Subcutaneous abdominal adipose tissue (tissue), 5 donors: ENCODE data around the gene SUCLG2.
"Not testable (repeated sequence)": the region's sequence is repeated elsewhere in the genome, so short reads cannot be mapped to it uniquely, and the experiment has no call there.

Source experiments
- H3K27ac ChIP-seq: one replicate; pipeline ENCODE4 v1.7.0; 2013; ENCODE audit warnings: low read depth, mild to moderate bottlenecking, inconsistent platforms, low read length, moderate library complexity
- H3K27me3 ChIP-seq, 5 donors: one replicate each; pipeline ENCODE4 v1.7.0; 2013; ENCODE audit warnings: low read length in 5 of 5, inconsistent platforms in 1 of 5; ENCODE audit not compliant: control insufficient read depth in 5 of 5, insufficient read depth in 4 of 5
- H3K36me3 ChIP-seq, 5 donors: one replicate each; pipeline ENCODE4 v1.7.0; 2013; ENCODE audit warnings: low read length in 5 of 5; ENCODE audit not compliant: control insufficient read depth in 5 of 5, insufficient read depth in 5 of 5
- H3K4me1 ChIP-seq, 5 donors: one replicate each; pipeline ENCODE4 v1.7.0; 2013; ENCODE audit warnings: low read length in 5 of 5, mild to moderate bottlenecking in 3 of 5, moderate library complexity in 1 of 5; ENCODE audit not compliant: control insufficient read depth in 5 of 5, insufficient read depth in 5 of 5
- H3K4me3 ChIP-seq, 5 donors: one replicate each; pipeline ENCODE4 v1.7.0; 2013; ENCODE audit warnings: low read length in 5 of 5, low read depth in 1 of 5
- H3K9ac ChIP-seq, 5 donors: one replicate each; pipeline ENCODE4 v1.7.0; 2013; ENCODE audit warnings: low read length in 5 of 5, mild to moderate bottlenecking in 4 of 5, moderate library complexity in 3 of 5
- H3K9me3 ChIP-seq, 5 donors: one replicate each; pipeline ENCODE4 v1.7.0; 2013; ENCODE audit warnings: low read length in 5 of 5; ENCODE audit not compliant: control insufficient read depth in 5 of 5
- donor health status: healthy.
- donor health status: healthy.
- donor health status: healthy.
- donor health status: healthy.
- donor health status: healthy.

SUCLG2 gene

DNA sequence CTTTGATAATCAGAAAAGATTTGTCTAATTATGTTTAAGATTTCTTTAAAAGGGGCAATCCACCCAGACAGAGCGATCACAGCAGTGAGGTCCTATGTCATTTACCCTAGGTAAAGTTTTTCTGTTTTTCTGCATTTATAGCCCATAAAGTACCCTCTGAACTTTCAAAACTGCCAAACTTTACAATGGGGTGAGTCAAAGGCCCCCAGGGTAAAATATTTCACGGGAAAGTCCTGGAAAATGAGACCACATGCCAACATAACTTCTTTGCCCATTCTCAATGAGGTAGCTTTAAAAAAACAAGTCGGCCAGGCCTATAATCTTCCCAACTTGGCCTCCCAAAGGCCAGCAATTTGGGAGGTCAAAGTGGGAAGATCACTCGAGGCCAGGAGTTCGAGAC lies 53.0 kb downstream of the SUCLG2 start:
- peak overlapping the region in 1 of 5 donors; percentile 24 for H3K9ac ChIP-seq
- H3K4me3 ChIP-seq = no peak overlapping the region
- H3K9me3 ChIP-seq = no peaks in the 10 kb centered on the region
- H3K27ac ChIP-seq = no peak overlapping the region
- H3K36me3 ChIP-seq = peaks cover 6 to 29% (median 17%) of the 10 kb centered on the region in 5 donors
- H3K27me3 ChIP-seq = no peaks in the 10 kb centered on the region
- peaks cover 0 to 12% (median 3%) of the 10 kb centered on the region in 5 donors for H3K4me1 ChIP-seq

- Histone ChIP-seq H3K4me3 (no peak overlapping the region), H3K9me3 (no peaks in the 10 kb centered on the region), H3K4me1 (peaks cover 0 to 12% (median 3%) of the 10 kb centered on the region in 5 donors), H3K36me3 (peaks cover 2 to 26% (median 10%) of the 10 kb centered on the region in 5 donors), H3K27me3 (no peaks in the 10 kb centered on the region), H3K27ac (no peak overlapping the region), H3K9ac (no peak overlapping the region)
Observed at GRCh38 chr3:67599821-67600220, 54.6 kb downstream of the SUCLG2 start.

DNA sequence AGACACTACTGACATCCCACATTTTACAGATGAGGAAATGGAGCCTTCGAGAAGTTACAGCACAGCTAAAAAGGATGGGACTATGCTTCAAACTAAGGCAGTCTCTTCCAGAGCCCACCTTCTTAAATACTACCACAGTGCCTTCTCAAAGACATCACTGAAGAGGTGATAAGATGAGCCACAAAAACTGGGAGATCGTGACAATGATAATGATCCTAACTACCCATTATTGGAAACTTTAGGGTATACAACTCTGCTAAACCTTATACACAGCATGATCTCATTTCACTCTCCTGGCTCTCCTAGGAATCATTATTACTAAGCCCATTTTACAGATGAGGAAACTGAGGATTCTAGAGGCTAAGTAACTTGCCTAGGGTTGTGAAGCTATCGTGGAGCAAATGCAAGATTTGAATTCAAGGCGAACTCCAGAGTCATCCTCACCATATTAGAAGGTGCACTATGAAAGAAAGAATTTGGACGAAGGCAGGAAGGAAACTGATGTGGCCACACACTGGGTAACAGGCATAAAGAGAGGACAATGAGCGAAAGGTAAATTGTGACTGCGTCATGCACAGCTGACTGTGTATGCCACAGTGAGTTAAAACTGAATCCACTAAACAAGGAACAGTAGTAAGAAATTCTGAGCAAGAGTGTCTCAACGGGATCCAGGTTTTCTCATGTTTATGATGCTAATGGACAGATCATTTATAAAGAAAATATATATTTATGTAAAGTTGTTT lies 55.4 kb downstream of the SUCLG2 start:
- H3K27me3 ChIP-seq = no peaks in the 10 kb centered on the region
- H3K4me1 ChIP-seq = peaks cover 0 to 12% (median 3%) of the 10 kb centered on the region in 5 donors
- H3K4me3 ChIP-seq = no peak overlapping the region
- H3K9me3 ChIP-seq = no peaks in the 10 kb centered on the region
- no peak overlapping the region for H3K27ac ChIP-seq
- H3K36me3 ChIP-seq = peaks cover 2 to 20% (median 10%) of the 10 kb centered on the region in 5 donors
- H3K9ac ChIP-seq = no peak overlapping the region

DNA sequence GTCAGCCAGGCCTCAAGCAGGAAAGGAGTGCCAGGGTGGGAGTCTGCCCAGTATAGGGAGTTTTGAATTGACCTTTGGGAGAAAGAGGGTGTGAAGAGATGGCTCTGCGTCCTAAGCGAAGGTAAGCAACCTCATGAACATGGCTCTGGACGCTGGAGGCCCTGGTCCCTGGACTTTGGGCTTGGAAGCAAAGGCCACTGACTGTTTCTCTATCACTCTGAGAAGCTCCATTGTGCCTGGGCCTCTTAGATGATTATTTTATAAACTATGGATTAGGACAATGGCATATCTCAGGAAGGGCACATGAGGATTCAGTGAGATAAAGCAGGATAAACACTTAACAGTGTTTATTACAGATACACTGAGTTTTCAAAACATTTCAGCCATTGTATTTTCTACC lies 59.0 kb downstream of the SUCLG2 start:
- Histone ChIP-seq H3K4me1 (peaks cover 0 to 9% (median 3%) of the 10 kb centered on the region in 5 donors), H3K4me3 (no peak overlapping the region), H3K9ac (no peak overlapping the region), H3K27ac (no peak overlapping the region), H3K27me3 (no peaks in the 10 kb centered on the region), H3K36me3 (peaks cover 2 to 20% (median 10%) of the 10 kb centered on the region in 5 donors), H3K9me3 (no peaks in the 10 kb centered on the region)

DNA sequence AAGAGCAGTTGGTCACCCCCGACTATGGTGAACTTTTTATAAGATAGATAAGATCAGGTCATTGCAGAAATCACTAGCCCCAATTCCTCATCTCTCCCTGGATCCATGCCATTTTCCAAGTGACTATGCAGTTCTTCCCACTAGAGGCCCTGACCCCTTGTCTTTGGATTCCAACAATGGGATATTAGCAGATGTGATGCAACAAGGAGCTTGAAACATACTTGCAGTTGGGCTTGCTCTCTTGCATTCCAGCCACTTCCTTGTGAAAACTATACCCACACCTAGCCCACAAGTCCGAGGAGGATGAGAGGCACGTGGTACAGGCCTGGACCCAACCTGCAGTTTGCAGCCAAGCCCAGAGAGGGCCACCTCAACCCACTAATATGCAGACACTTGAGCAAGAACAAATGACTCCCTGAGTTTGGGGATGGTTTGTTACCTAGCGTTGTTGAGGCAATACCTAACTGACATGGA lies 60.6 kb downstream of the SUCLG2 start:
- Histone ChIP-seq H3K4me3 (no peak overlapping the region), H3K9ac (no peak overlapping the region), H3K27me3 (no peaks in the 10 kb centered on the region), H3K27ac (no peak overlapping the region), H3K4me1 (peaks cover 0 to 9% (median 3%) of the 10 kb centered on the region in 5 donors), H3K36me3 (peaks cover 2 to 14% (median 6%) of the 10 kb centered on the region in 5 donors), H3K9me3 (no peaks in the 10 kb centered on the region)

- H3K9ac ChIP-seq = no peak overlapping the region
- no peak overlapping the region for H3K27ac ChIP-seq
- no peaks in the 10 kb centered on the region for H3K27me3 ChIP-seq
- H3K9me3 ChIP-seq = no peaks in the 10 kb centered on the region
- H3K4me1 ChIP-seq = peaks cover 0 to 9% (median 3%) of the 10 kb centered on the region in 5 donors
- H3K36me3 ChIP-seq = peaks cover 2 to 10% (median 2%) of the 10 kb centered on the region in 5 donors
- no peak overlapping the region for H3K4me3 ChIP-seq
Observed at GRCh38 chr3:67592057-67592456, 62.4 kb downstream of the SUCLG2 start.

- H3K9me3 ChIP-seq = no peaks in the 10 kb centered on the region
- H3K4me1 ChIP-seq = peaks cover 0 to 9% (median 0%) of the 10 kb centered on the region in 5 donors
- no peak overlapping the region for H3K9ac ChIP-seq
- peaks cover 0 to 11% (median 0%) of the 10 kb centered on the region in 5 donors for H3K36me3 ChIP-seq
- H3K4me3 ChIP-seq = no peak overlapping the region
- H3K27ac ChIP-seq = no peak overlapping the region
- H3K27me3 ChIP-seq = no peaks in the 10 kb centered on the region
Observed at GRCh38 chr3:67587811-67588210, 66.6 kb downstream of the SUCLG2 start.

DNA sequence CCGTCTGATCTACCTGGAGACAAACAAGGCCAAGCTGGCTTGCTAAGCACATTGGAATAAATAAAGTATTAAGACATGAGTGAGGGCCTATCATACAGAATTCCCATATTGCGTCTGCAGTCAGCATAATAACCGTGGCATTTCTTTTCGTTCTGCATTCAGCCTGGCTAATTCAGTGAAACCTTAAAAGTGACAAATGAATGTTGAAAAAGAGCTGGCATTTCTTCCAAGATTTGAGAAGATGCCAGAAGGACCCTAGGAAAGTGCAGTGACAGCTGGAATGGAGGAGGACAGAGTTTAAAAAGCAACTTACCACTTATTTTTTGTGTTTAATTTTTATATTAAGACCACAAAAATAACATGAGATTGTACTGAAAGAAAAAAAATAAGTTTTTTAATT lies 67.1 kb downstream of the SUCLG2 start:
- Histone ChIP-seq H3K4me3 (no peak overlapping the region), H3K27ac (no peak overlapping the region), H3K27me3 (no peaks in the 10 kb centered on the region), H3K4me1 (peaks cover 0 to 8% (median 0%) of the 10 kb centered on the region in 5 donors), H3K9ac (no peak overlapping the region), H3K36me3 (peaks cover 0 to 11% (median 0%) of the 10 kb centered on the region in 5 donors), H3K9me3 (no peaks in the 10 kb centered on the region)

GRCh38 chr3:67584608-67585007 lies 69.8 kb downstream of the SUCLG2 start:
- not testable (repeated sequence) for H3K9me3 ChIP-seq, H3K4me3 ChIP-seq, H3K27me3 ChIP-seq, H3K9ac ChIP-seq, H3K27ac ChIP-seq, H3K36me3 ChIP-seq, H3K4me1 ChIP-seq

GRCh38 chr3:67580430-67581000 lies 73.9 kb downstream of the SUCLG2 start:
- Histone ChIP-seq H3K27me3 (no peaks in the 10 kb centered on the region), H3K4me1 (peaks cover 0 to 4% (median 0%) of the 10 kb centered on the region in 5 donors), H3K36me3 (peaks cover 0 to 8% (median 0%) of the 10 kb centered on the region in 5 donors), H3K9me3 (no peaks in the 10 kb centered on the region), H3K9ac (no peak overlapping the region), H3K4me3 (no peak overlapping the region), H3K27ac (no peak overlapping the region)
